Skeletal muscle tissue (tissue), 4 donors: ENCODE data around the gene ANAPC2. TPM values are rescaled to one million over a fixed set of nuclear protein-coding genes. Genes with fewer than 3 reads are reported as not detected.

ENCODE experiments used
- H3K27ac ChIP-seq: one replicate; pipeline ENCODE4 v1.7.0; 2013; ENCODE audit warnings: mild to moderate bottlenecking, low read depth, low read length, inconsistent platforms
- H3K27me3 ChIP-seq, 3 donors: one replicate each; pipeline ENCODE4 v1.7.0; 2013; ENCODE audit warnings: low read length in 3 of 3; ENCODE audit not compliant: control insufficient read depth in 3 of 3, insufficient read depth in 3 of 3
- H3K36me3 ChIP-seq, 3 donors: one replicate each; pipeline ENCODE4 v1.7.0; 2013; ENCODE audit warnings: low read length in 3 of 3; ENCODE audit not compliant: control insufficient read depth in 3 of 3, insufficient read depth in 3 of 3
- H3K4me1 ChIP-seq, 3 donors: one replicate each; pipeline ENCODE4 v1.7.0; 2013; ENCODE audit warnings: low read length in 3 of 3, mild to moderate bottlenecking in 3 of 3; ENCODE audit not compliant: control insufficient read depth in 3 of 3, insufficient read depth in 3 of 3
- H3K4me3 ChIP-seq, 3 donors: one replicate each; pipeline ENCODE4 v1.7.0; 2013; ENCODE audit warnings: low read length in 3 of 3
- H3K9ac ChIP-seq, 3 donors: one replicate each; pipeline ENCODE4 v1.7.0; 2013; ENCODE audit warnings: low read length in 3 of 3, mild to moderate bottlenecking in 3 of 3, moderate library complexity in 2 of 3, low read depth in 1 of 3
- H3K9me3 ChIP-seq, 3 donors: one replicate each; pipeline ENCODE4 v1.7.0; 2013; ENCODE audit warnings: low read length in 3 of 3; ENCODE audit not compliant: control insufficient read depth in 3 of 3
- total RNA-seq: library from RNA; depleted of rRNA; stranded (reverse); fragments of >200 nt; gene quantifications from one replicate; pipeline ENCODE4 v1.2.3, GENCODE V29; 2014
- donor health status: Osteomylitis.

Gene ANAPC2, protein sequence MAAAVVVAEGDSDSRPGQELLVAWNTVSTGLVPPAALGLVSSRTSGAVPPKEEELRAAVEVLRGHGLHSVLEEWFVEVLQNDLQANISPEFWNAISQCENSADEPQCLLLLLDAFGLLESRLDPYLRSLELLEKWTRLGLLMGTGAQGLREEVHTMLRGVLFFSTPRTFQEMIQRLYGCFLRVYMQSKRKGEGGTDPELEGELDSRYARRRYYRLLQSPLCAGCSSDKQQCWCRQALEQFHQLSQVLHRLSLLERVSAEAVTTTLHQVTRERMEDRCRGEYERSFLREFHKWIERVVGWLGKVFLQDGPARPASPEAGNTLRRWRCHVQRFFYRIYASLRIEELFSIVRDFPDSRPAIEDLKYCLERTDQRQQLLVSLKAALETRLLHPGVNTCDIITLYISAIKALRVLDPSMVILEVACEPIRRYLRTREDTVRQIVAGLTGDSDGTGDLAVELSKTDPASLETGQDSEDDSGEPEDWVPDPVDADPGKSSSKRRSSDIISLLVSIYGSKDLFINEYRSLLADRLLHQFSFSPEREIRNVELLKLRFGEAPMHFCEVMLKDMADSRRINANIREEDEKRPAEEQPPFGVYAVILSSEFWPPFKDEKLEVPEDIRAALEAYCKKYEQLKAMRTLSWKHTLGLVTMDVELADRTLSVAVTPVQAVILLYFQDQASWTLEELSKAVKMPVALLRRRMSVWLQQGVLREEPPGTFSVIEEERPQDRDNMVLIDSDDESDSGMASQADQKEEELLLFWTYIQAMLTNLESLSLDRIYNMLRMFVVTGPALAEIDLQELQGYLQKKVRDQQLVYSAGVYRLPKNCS
- total RNA-seq = 21.4 TPM

DNA sequence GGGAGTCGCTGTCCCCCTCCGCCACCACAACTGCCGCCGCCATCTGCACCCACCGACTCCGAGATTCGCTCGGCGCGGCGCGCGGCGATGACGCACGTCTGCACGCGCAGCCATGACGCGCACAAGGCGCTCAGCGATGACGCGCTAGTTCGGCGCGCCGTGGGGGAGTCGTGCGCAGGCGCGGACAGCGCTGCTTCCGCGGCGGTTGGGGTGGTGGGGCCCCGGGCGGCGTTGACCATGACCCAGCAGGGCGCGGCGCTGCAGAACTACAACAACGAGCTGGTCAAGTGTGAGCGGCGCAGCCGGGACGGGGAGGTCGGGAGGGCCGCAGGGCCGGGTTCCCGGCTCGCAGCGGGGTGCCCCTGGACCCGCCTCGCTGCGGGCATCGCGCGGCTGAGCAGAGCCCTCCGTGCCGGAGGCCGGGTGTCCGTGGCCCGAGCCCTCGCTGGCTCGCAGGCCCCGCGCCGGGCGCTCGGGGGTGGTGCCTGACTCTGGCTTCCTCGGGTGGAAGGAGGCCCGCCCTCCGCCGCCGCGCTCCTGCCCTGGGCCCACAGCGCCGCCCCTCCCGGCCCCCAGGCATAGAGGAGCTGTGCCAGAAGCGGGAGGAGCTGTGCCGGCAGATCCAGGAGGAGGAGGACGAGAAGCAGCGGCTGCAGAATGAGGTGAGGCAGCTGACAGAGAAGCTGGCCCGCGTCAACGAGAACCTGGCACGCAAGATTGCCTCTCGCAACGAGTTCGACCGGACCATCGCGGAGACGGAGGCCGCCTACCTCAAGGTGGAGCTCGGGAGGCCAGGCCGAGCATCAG, at the start of gene ANAPC2, which contains the start of gene SSNA1:
Gene ANAPC2 (minus strand): TSS at position 71 of the 807 bp plus-strand sequence. CDS start 28 bp downstream, at position 43.
Gene SSNA1 (plus strand): TSS at position 187 of the 807 bp plus-strand sequence. CDS start 51 bp downstream, at position 238.
- Histone ChIP-seq H3K36me3 (peaks cover 38 to 54% (median 48%) of the 10 kb centered on the region in 3 donors), H3K4me1 (peaks cover 42 to 62% (median 44%) of the 10 kb centered on the region in 3 donors), H3K9ac (peak within 1 kb of the TSS; percentile 85 to 97 (median 95)), H3K4me3 (peak within 1 kb of the TSS; percentile 91 to 99 (median 96)), H3K27ac (peak within 1 kb of the TSS; percentile 90), H3K27me3 (no peaks in the 10 kb centered on the region), H3K9me3 (no peaks in the 10 kb centered on the region)

DNA sequence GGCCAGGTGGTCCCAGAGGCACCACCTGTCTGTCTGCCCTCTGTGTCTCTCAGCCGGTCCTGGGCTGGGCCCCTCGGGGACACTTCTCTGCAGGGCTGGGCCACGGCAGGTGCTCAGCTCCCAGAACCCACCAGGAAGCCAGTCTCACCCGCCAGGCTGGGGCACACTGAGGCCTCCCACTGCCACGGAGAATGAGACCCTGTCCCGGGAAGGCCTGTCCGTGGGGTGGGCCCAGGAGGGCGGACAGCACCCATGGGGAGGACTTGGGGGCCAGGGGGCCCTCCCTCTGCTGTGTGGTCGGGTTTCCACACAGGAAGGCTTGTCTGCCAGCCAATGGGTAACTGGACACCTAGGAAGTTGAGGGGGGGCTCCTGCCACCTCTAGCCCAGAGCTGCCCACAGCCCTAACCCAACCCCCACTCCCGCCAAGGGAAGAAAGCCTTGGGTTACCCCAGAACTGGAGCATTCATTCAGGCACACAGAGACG, 48.6 kb upstream of the ANAPC2 start:
- peaks cover 37 to 47% (median 43%) of the 10 kb centered on the region in 3 donors for H3K4me1 ChIP-seq

DNA sequence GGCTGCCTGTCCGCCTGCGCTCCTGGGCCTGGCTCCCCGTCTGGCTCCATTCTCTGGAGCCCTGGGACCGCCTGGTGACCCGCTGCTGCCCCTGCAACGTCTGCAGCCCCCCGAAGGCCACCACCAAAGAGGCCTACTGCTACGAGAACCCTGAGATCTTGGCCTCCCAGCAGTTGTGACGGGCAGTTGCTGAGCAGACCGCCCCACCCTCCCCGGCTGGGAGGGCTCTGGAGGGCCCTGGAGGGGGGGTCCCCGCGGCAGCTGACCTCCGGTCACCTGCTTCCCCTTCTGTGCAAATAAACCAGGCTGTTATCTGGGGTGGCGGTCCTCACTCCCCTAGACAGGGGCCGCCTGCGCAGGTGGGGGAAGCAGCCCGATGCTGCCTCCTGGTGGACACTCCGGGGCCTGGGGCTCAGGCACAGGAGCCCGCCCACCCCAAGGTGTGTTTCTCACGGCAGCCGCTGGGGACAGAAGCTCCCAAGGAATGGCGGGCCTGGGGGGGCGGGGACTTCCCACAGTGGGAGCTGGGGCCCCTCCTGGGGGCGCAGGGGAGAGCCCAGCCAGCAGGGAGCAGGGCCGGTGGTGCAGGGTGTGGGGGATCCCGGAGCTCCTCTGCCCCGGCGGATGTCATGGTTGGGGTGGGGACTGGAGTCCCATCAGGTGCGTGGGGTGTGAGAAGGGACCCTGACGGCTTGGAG, 48.0 kb upstream of the ANAPC2 start:
- Histone ChIP-seq H3K9me3 (no peaks in the 10 kb centered on the region), H3K4me3 (peak overlapping the region; percentile 48 to 64 (median 61)), H3K27me3 (peaks cover 1 to 27% (median 22%) of the 10 kb centered on the region in 3 donors), H3K27ac (peak overlapping the region; percentile 81), H3K4me1 (peaks cover 36 to 45% (median 42%) of the 10 kb centered on the region in 3 donors), H3K36me3 (no peaks in the 10 kb centered on the region), H3K9ac (peak overlapping the region; percentile 64 to 74 (median 68))

More for the DNA sequence above, 48.6 kb upstream of the ANAPC2 start:
- H3K27me3 ChIP-seq = peaks cover 0 to 21% (median 16%) of the 10 kb centered on the region in 3 donors
- H3K9ac ChIP-seq = peak overlapping the region; percentile 64 to 74 (median 68)
- no peaks in the 10 kb centered on the region for H3K9me3 ChIP-seq
- peak overlapping the region; percentile 81 for H3K27ac ChIP-seq
- H3K4me3 ChIP-seq = peak overlapping the region; percentile 48 to 64 (median 61)
- peaks cover under 1 to 4% (median 1%) of the 10 kb centered on the region in 3 donors for H3K36me3 ChIP-seq

DNA sequence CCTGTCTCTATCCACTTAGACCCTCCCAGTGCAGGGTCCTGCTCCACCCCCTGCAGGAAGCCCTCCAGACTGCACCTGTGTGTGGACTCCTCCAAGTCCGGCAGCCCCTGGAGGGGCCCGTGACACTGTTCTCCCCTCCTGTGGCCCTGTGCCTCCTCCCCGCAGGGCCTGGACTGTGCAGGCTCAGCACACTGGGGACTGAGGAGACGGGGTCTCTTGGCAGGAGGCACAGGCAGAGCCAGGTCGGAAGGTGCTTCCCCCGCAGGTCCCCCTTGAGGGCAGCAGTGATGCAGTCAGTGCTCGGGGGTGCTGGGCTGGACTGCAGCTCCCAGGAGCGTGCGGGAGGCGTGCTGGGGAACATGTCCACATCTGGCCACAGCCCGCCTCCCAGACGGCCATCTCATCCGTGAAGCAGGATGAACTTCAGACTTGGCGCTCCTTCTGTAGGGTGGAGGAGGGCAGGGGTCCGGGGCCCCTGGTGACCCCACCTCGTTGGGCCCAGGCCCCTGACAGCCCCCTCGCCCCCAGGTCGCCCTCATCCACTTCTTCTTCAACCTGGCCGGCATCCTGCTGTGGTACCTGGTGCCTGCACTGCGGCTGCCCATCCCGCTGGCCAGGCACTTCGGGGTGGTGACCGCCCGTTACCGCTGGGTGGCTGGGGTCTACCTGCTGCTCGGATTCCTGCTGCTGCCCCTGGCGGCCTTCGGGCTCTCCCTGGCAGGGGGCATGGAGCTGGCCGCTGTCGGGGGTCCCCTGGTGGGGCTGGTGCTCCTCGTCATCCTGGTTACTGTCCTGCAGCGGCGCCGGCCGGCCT, 47.3 kb upstream of the ANAPC2 start:
- Histone ChIP-seq H3K9ac (peak overlapping the region; percentile 33 to 74 (median 64)), H3K4me3 (peak overlapping the region in 2 of 3 donors; percentile 56 to 61), H3K4me1 (peaks cover 36 to 45% (median 42%) of the 10 kb centered on the region in 3 donors), H3K27me3 (peaks cover 7 to 35% (median 30%) of the 10 kb centered on the region in 3 donors), H3K27ac (no peak overlapping the region), H3K36me3 (no peaks in the 10 kb centered on the region), H3K9me3 (no peaks in the 10 kb centered on the region)

DNA sequence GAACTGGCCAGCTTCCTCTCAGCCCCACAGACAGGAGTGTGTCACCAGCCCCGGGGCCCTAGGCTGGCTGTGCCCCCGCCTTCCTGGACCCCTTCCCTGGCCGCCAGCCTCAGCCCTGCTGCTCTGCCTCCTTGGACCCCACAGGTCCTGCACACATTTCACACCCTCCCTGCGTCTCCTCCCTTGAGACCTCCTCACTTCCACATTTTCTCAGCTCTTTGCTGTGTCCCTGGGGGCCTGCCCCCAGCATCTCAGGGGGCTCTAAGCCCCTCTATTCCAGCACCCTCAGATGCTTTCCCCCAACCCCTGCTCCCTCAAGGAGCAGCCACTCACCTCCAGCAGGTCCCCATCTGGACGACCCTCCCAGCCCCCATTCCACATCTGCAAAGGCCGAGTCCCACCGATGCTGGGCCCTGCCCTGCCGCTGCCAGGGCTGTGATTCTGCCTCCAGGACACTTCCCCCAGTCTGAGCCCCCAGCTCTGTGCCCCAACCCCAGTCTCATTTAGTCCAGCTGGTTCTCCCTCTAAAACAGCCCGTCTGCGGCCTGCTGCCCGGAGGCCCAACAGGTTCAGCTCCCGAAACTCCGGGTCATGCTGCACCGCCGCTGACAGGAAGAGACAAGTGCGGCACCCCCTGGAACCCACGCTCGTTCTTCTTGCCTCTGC, 46.5 kb upstream of the ANAPC2 start:
- Histone ChIP-seq H3K4me1 (peaks cover 33 to 45% (median 40%) of the 10 kb centered on the region in 3 donors), H3K9ac (no peak overlapping the region), H3K27ac (no peak overlapping the region), H3K4me3 (no peak overlapping the region), H3K36me3 (no peaks in the 10 kb centered on the region), H3K9me3 (no peaks in the 10 kb centered on the region), H3K27me3 (peaks cover 15 to 42% (median 37%) of the 10 kb centered on the region in 3 donors)

DNA sequence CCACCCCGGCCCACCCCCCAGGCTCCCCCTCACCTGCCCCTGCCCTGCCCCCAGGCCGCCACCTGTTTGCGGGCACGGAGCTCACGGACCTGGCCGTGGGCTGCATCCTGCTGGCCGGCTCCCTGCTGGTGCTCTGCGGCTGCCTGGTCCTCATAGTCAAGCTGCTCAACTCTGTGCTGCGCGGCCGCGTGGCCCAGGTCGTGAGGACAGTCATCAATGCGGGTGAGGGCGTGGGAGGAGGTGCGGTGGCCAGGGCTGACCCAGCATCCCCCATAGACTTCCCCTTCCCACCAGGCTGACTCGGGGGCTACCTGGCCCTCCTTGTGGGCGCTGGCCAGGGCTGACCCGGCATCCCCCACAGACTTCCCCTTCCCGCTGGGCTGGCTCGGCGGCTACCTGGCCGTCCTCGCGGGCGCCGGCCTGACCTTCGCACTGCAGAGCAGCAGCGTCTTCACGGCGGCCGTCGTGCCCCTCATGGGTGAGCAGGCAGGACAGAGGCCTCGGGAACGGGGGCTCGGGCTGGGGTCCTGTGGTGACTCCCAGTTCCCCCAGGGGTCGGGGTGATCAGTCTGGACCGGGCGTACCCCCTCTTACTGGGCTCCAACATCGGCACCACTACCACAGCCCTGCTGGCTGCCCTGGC, 45.8 kb upstream of the ANAPC2 start:
- peaks cover 32 to 41% (median 37%) of the 10 kb centered on the region in 3 donors for H3K4me1 ChIP-seq

DNA sequence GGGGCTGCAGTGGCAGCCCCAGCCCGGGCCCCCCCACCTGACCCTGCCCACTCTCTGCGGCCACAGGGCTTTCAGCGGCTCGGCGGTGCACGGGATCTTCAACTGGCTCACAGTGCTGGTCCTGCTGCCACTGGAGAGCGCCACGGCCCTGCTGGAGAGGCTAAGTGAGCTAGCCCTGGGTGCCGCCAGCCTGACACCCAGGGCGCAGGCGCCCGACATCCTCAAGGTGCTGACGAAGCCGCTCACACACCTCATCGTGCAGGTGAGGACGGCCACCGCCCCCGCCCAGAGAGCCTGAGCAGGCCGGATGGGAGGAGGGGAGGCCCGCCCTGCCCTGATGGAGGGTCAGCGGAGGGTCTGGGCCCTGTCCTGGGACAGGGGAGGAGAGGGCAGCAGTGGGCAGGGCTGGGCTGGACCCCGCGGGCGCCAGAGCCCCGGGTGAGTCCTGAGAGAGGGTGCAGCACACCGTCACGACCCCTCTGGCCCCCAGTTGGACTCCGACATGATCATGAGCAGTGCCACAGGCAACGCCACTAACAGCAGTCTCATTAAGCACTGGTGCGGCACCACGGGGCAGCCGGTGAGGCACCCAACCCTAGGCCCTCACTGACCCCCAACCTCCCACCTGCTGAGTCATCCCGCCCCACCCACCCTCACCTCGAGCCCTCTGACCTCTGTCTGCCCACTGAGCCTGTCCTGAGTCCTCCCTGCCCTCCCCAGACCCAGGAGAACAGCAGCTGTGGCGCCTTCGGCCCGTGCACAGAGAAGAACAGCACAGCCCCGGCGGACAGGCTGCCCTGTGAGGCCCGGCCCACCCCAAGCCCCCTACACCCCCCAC, 45.0 kb upstream of the ANAPC2 start:
- no peak overlapping the region for H3K4me3 ChIP-seq
- H3K27me3 ChIP-seq = peaks cover 29 to 55% (median 50%) of the 10 kb centered on the region in 3 donors
- no peaks in the 10 kb centered on the region for H3K9me3 ChIP-seq
- no peaks in the 10 kb centered on the region for H3K36me3 ChIP-seq
- no peak overlapping the region for H3K27ac ChIP-seq
- no peak overlapping the region for H3K9ac ChIP-seq
- H3K4me1 ChIP-seq = peaks cover 24 to 33% (median 29%) of the 10 kb centered on the region in 3 donors

More for the DNA sequence above, 45.8 kb upstream of the ANAPC2 start:
- no peaks in the 10 kb centered on the region for H3K36me3 ChIP-seq
- no peak overlapping the region for H3K27ac ChIP-seq
- no peak overlapping the region for H3K4me3 ChIP-seq
- H3K27me3 ChIP-seq = peaks cover 22 to 47% (median 42%) of the 10 kb centered on the region in 3 donors
- no peak overlapping the region for H3K9ac ChIP-seq
- H3K9me3 ChIP-seq = no peaks in the 10 kb centered on the region
